ENCODE data around the gene VPS13D. TPM values are rescaled to one million over a fixed set of nuclear protein-coding genes. Genes with fewer than 3 reads are reported as not detected.

Gene VPS13D
- total RNA-seq, 1 donor from 2014 or later: 77.8 TPM

DNA sequence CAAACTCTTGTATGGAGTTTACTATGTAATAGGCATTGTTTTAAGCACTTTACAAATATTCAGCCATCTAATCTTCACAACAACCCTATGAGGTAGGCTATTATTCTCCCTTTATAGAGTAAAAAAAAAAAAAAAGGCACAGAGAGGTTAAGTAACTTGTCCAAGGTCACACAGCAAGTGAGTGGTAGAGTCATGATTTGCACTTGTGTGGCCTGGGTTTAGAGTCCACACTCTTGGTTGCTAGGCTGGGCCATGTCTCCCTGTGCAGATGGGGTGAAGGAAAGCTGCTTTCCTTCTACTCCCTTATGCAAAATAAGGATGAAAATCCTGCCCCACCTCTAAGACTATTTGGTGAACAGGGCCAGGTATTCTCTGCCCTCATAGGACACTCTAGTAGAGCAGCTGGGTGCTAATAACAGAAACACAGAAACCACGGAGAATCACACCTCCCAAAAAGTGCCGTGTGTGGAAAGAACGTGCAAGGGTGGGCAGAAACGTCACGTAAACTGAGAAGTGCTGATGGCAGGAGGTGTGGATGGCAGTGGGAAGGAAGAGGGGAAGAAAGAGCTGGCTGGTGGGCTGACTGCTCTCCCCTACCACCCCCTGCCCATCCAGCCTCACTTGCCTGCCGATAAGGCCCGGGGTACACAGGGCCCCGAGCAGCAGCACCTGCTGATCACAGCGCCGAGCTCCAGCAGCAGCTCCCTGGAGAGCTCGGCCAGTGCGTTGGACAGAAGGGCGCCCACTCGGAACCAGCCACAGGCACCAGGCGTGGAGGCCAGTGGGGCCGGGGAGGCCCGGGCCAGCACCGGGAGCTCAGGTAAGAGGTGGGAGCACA is 28.3 kb upstream of the VPS13D start:
- no peak overlapping the region for H3K27ac Mint-ChIP-seq

DNA sequence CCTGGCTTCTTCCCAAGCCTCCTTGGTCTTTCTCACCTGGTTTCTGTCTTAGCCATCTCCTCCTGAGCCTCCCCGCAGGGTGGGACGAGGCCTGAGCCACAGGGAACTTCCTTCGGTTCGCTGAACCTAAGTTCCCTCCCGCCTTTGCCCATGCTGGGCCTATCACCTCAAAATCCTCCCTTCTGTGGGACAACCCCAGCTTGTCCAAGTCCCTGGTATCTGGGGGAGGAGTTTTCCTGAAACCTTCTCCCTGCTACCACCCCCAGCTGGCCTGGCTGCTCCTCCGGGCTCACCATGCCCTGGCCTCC is 27.7 kb upstream of the VPS13D start:
- H3K4me3 Mint-ChIP-seq: no peak overlapping the region
- TF ChIP-seq, protein P1, sequence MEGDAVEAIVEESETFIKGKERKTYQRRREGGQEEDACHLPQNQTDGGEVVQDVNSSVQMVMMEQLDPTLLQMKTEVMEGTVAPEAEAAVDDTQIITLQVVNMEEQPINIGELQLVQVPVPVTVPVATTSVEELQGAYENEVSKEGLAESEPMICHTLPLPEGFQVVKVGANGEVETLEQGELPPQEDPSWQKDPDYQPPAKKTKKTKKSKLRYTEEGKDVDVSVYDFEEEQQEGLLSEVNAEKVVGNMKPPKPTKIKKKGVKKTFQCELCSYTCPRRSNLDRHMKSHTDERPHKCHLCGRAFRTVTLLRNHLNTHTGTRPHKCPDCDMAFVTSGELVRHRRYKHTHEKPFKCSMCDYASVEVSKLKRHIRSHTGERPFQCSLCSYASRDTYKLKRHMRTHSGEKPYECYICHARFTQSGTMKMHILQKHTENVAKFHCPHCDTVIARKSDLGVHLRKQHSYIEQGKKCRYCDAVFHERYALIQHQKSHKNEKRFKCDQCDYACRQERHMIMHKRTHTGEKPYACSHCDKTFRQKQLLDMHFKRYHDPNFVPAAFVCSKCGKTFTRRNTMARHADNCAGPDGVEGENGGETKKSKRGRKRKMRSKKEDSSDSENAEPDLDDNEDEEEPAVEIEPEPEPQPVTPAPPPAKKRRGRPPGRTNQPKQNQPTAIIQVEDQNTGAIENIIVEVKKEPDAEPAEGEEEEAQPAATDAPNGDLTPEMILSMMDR (IDR thresholded peaks at IDR 0.05; ENCODE audit: unreplicated experiment): no peak
- no peak for DNase-seq (ENCODE audit: low spot score in 2 of 2, unreplicated experiment in 2 of 2)
- no peaks in the 10 kb centered on the region for H3K4me1 Mint-ChIP-seq
- no peaks in the 10 kb centered on the region for H3K9me3 Mint-ChIP-seq
- no peaks in the 10 kb centered on the region for H3K27me3 Mint-ChIP-seq (ENCODE audit: low read depth)
- H3K36me3 Mint-ChIP-seq: no peaks in the 10 kb centered on the region
- no peak overlapping the region for H3K27ac Mint-ChIP-seq

More for the DNA sequence above, 28.3 kb upstream of the VPS13D start:
- Mint-ChIP-seq H3K4me3 (no peak overlapping the region), H3K36me3 (no peaks in the 10 kb centered on the region), H3K9me3 (no peaks in the 10 kb centered on the region), H3K27me3 (ENCODE audit: low read depth) (no peaks in the 10 kb centered on the region), H3K4me1 (peaks cover 1% of the 10 kb centered on the region)
- TF ChIP-seq, protein P1 (IDR thresholded peaks at IDR 0.05; ENCODE audit: unreplicated experiment): no peak
- no peak for DNase-seq (ENCODE audit: low spot score in 2 of 2, unreplicated experiment in 2 of 2)

DNA sequence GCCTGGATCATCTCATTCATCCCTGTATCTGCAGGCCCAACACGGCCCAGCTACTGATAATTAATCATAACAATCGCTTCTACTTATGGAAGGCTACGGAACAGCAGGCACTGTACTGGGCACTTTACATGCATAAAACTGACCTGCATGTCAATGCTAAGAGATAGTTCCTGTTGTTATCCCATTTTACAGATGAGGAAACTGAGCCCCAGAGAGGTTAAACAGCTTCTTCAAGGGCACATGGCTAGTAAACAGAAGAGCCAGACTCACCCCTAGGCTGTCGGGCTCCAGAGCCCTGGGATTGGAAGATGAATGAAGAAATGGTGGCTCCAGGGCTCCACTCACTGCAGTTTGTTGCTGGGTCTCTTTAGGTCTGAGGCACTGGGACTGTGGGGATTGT is 27.3 kb upstream of the VPS13D start:
- Mint-ChIP-seq H3K27me3 (ENCODE audit: low read depth) (no peaks in the 10 kb centered on the region), H3K27ac (no peak overlapping the region), H3K9me3 (no peaks in the 10 kb centered on the region), H3K4me3 (no peak overlapping the region), H3K36me3 (no peaks in the 10 kb centered on the region), H3K4me1 (no peaks in the 10 kb centered on the region)
- DNase-seq (ENCODE audit: low spot score in 2 of 2, unreplicated experiment in 2 of 2): no peak
- TF ChIP-seq, protein P1 (IDR thresholded peaks at IDR 0.05; ENCODE audit: unreplicated experiment): no peak

DNA sequence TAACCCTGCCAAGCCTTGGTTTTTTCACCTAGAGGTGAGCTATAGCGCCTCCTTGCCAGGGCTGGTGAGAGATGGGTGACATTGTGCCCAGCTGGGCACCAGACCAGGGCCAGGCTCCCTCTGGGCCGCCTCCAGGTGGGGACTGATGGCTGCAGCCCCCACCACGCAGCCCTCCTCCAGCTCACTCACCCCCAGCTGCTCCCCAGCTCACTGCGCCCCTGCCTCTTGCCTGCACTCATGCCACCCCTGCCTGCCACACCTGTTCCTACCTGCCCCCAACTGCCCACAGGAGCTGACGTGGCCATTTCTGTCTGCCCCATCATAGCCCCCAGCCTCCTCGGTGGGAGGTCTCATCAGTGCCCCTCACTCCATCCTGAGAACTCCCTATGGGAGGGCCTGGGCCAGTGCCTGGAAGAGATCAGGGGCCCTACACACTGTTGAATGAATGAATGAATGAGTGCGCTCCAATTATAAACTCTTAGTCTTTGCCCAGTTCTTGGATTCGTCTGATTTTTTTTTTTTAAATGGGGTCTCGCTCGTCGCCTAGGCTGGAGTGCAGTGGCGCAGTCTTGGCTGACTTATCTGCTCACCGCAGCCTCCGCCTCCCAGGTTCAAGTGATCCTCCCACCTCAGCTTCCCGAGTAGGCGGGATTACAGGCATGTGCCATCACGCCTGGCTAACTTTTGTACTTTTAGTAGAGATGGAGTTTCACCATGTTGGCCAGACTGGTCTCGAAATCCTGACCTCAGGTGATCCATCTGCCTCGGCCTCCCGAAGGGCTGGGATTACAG is 26.4 kb upstream of the VPS13D start:
- no peaks in the 10 kb centered on the region for H3K9me3 Mint-ChIP-seq
- peaks cover 7% of the 10 kb centered on the region for H3K4me1 Mint-ChIP-seq
- H3K27ac Mint-ChIP-seq: no peak overlapping the region
- H3K4me3 Mint-ChIP-seq: no peak overlapping the region
- no peak for DNase-seq (ENCODE audit: low spot score in 2 of 2, unreplicated experiment in 2 of 2)
- no peaks in the 10 kb centered on the region for H3K27me3 Mint-ChIP-seq (ENCODE audit: low read depth)
- TF ChIP-seq, protein P1 (IDR thresholded peaks at IDR 0.05; ENCODE audit: unreplicated experiment): no peak
- no peaks in the 10 kb centered on the region for H3K36me3 Mint-ChIP-seq

DNA sequence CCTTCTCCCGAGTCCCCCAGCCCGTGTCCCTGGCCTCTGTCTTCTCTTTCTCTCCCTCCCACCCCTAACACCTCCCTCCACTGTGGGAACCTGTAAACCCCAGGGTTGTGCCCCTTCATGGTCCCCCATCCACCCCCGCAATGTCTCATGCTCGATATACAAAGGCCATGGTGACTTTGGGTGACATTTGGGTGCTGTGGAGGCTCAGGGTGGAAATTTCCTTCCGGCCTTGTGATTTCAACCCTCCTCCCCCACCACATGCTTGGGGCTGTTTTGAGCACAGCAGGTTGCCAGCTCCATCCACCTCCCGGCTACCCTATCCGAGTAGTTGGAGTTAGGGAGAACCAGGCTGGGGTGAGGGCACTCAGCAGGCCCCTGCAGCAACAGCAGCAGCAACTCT is 25.7 kb upstream of the VPS13D start:
- Mint-ChIP-seq H3K36me3 (no peaks in the 10 kb centered on the region), H3K27me3 (ENCODE audit: low read depth) (no peaks in the 10 kb centered on the region), H3K4me3 (no peak overlapping the region), H3K9me3 (no peaks in the 10 kb centered on the region), H3K4me1 (peaks cover 14% of the 10 kb centered on the region), H3K27ac (no peak overlapping the region)
- DNase-seq (ENCODE audit: low spot score in 2 of 2, unreplicated experiment in 2 of 2): no peak
- TF ChIP-seq, protein P1 (IDR thresholded peaks at IDR 0.05; ENCODE audit: unreplicated experiment): no peak

Measured in mesothelial cell of epicardium (in vitro differentiated cells).